HG02759 (cell line): ENCODE data around the gene TBC1D2B.
A peak's percentile ranks its signal among the peaks of the same experiment; 100 is the strongest.

Experiments used
- ATAC-seq: cut with Tn5 transposase; IDR thresholded peaks from one replicate; pipeline ENCODE4 v1.9.1; 2021; ENCODE audit warnings: mild to moderate bottlenecking, moderate library complexity; ENCODE audit not compliant: unreplicated experiment

Gene TBC1D2B

GRCh38 chr15:78057803-78058202 is 19.7 kb downstream of the TBC1D2B start:
- no peak for ATAC-seq

- peak; percentile 49 for ATAC-seq
Measured at GRCh38 chr15:78056714-78057269, 20.7 kb downstream of the TBC1D2B start.

- peak; percentile 20 for ATAC-seq
Measured at GRCh38 chr15:78055919-78056713, 21.4 kb downstream of the TBC1D2B start.

- ATAC-seq, result no peak
Measured at GRCh38 chr15:78054966-78055365, 22.5 kb downstream of the TBC1D2B start.

GRCh38 chr15:78054518-78054917 is 23.0 kb downstream of the TBC1D2B start:
- no peak for ATAC-seq

GRCh38 chr15:78052545-78052944 is 25.0 kb downstream of the TBC1D2B start:
- no peak for ATAC-seq

GRCh38 chr15:78052001-78052401 is 25.5 kb downstream of the TBC1D2B start:
- ATAC-seq, result no peak

GRCh38 chr15:78051596-78051995 is 25.9 kb downstream of the TBC1D2B start:
- ATAC-seq, result no peak

- ATAC-seq, result no peak
Measured at GRCh38 chr15:78050826-78051225, 26.7 kb downstream of the TBC1D2B start.

- ATAC-seq, result peak; percentile 9
Measured at GRCh38 chr15:78050441-78050809, 27.1 kb downstream of the TBC1D2B start.

- peak; percentile 75 for ATAC-seq
Measured at GRCh38 chr15:78049691-78050440, 27.6 kb downstream of the TBC1D2B start.

- no peak for ATAC-seq
Measured at GRCh38 chr15:78048628-78048920, 28.9 kb downstream of the TBC1D2B start.

- ATAC-seq, result no peak
Measured at GRCh38 chr15:78047761-78048627, 29.5 kb downstream of the TBC1D2B start.

- ATAC-seq, result peak; percentile 36
Measured at GRCh38 chr15:78046796-78047341, 30.6 kb downstream of the TBC1D2B start.

GRCh38 chr15:78045189-78045588 is 32.3 kb downstream of the TBC1D2B start:
- ATAC-seq, result no peak

GRCh38 chr15:78044407-78045155 is 32.9 kb downstream of the TBC1D2B start:
- no peak for ATAC-seq

GRCh38 chr15:78041946-78042345 is 35.6 kb downstream of the TBC1D2B start:
- no peak for ATAC-seq

- no peak for ATAC-seq
Measured at GRCh38 chr15:78040653-78041244, 36.8 kb downstream of the TBC1D2B start.

GRCh38 chr15:78038585-78039247 is 38.8 kb downstream of the TBC1D2B start:
- no peak for ATAC-seq
